GM12874 (cell line): Measurements from ENCODE around the gene CCDC192.

Source experiments
- TF ChIP-seq, protein P1 (sequence below): IDR thresholded peaks from 2 replicates; pipeline ENCODE4 v1.5.1; 2011; ENCODE audit warnings: low read depth, mild to moderate bottlenecking, control low read depth, low read length, moderate library complexity; ENCODE audit not compliant: insufficient read depth

Gene CCDC192

GRCh38 chr5:127970854-127971425 lies 267.7 kb downstream of the CCDC192 start:
- TF ChIP-seq, protein P1, sequence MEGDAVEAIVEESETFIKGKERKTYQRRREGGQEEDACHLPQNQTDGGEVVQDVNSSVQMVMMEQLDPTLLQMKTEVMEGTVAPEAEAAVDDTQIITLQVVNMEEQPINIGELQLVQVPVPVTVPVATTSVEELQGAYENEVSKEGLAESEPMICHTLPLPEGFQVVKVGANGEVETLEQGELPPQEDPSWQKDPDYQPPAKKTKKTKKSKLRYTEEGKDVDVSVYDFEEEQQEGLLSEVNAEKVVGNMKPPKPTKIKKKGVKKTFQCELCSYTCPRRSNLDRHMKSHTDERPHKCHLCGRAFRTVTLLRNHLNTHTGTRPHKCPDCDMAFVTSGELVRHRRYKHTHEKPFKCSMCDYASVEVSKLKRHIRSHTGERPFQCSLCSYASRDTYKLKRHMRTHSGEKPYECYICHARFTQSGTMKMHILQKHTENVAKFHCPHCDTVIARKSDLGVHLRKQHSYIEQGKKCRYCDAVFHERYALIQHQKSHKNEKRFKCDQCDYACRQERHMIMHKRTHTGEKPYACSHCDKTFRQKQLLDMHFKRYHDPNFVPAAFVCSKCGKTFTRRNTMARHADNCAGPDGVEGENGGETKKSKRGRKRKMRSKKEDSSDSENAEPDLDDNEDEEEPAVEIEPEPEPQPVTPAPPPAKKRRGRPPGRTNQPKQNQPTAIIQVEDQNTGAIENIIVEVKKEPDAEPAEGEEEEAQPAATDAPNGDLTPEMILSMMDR = no peak

DNA sequence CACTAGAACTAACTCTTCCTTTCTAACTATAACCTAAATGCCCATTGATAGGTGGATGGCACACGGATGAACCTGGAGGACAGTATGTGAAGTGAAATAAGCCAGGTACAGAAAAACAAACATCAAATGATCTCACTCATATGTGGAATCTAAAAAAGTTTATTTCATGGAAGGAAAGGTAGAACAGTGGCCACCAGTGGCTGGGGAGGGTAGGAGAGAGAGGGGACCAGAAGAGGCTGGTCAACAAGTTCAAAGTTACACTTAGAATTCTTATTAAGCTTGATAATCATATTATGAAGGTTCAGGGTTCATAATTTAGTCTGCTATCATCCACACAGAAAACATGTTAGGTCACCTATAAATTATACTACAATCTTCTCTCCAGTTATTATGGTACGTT lies 272.8 kb downstream of the CCDC192 start:
- TF ChIP-seq, protein P1 = no peak

GRCh38 chr5:127976525-127976924 lies 273.3 kb downstream of the CCDC192 start:
- TF ChIP-seq, protein P1 = no peak

GRCh38 chr5:127976991-127977717 lies 274.0 kb downstream of the CCDC192 start:
- TF ChIP-seq, protein P1 = no peak

DNA sequence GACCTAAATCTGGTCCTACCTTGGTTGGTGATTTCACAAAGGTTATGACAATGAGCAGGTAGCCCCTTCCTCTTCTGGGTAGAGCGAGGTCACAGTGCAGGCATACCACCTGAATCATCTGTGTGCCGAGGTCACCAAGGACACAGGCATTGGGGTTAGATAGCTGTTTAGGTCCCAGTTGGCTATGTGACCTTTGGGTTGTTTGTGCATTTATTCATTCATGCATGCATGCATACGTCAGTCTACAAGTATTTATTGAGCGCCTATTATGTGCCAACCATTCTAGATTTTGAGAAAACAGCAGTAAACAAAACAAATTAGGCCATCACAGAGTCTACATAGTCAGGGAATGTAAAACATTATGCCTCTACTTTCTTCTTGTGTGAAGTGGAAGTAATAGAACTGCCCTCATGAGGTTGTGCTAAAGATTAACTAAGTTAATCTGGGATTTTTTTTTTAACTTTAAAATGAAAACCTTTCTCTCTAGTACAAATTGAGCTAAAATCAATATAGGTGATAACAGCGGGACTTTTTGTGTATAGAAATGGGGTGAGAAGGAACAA lies 275.6 kb downstream of the CCDC192 start:
- TF ChIP-seq, protein P1 = no peak

GRCh38 chr5:127979475-127979874 lies 276.3 kb downstream of the CCDC192 start:
- TF ChIP-seq, protein P1 = no peak

DNA sequence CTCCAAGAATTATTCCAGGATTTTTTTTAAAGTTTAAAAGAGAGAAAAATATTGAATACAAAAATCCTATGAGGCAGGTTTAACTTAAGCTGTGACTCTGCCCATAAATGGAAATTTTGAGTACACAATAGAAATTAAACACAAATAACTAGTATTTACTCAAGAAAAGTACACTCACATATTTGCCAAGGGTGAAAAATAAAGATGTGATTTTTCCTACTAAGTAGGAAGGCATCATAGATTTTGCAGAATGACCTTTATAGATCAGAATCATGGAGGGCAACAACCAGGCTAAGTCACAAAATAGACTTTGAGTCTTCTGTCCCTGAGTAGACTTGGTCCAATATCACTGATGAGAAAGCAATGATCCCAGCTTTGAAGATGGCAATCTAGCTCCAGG lies 277.7 kb downstream of the CCDC192 start:
- TF ChIP-seq, protein P1 = no peak
